GM19193 (cell line): Measurements from ENCODE around the gene MTHFR.

Source experiments
- POLR2A ChIP-seq: IDR thresholded peaks from 4 replicates; pipeline ENCODE4 v1.6.1; 2011; ENCODE audit not compliant: insufficient read depth, insufficient read length; ENCODE audit errors: extremely low read depth

The MTHFR gene

DNA sequence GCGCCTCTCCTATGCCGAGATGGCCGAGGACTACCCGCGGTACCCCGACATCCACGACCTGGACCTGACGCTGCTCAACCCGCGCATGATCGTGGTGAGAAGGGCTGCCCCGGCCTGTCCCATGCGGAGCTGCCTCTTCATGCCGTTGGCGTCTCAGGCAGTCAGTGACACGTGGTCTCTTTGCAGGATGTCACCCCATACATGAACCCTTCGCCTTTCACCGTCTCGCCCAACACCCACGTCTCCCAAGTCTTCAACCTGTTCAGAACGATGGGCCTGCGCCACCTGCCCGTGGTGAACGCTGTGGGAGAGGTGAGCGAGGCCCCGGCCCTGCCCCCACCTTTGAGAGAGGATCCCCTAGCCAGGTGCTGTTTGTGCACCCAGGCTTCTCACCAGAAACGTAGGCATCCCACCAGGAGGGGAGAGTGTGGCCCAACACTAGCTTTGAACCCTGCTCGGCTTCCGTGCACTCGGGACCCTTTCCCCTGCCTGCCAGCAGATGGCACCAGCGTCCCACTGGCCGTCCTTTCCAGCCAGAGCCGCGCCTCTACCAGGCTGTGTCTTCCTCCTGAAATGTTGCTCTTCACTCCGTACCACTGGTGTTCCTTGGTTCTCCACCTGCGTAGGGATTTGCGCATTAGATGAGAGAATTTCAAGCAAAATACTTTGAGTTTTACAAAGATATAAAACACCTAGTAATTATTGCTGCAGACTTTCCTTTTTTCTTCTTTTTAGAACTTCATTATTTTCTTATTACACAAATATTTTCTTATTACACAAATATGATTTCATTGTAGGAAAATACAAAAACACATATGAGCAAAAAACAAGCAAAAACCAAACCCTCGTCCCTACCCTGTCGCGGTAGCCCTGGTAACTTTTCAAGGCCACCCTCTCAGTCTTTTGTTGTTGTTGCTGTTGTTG lies 32.8 kb upstream of the MTHFR start:
- no peak for TF ChIP-seq POLR2A

DNA sequence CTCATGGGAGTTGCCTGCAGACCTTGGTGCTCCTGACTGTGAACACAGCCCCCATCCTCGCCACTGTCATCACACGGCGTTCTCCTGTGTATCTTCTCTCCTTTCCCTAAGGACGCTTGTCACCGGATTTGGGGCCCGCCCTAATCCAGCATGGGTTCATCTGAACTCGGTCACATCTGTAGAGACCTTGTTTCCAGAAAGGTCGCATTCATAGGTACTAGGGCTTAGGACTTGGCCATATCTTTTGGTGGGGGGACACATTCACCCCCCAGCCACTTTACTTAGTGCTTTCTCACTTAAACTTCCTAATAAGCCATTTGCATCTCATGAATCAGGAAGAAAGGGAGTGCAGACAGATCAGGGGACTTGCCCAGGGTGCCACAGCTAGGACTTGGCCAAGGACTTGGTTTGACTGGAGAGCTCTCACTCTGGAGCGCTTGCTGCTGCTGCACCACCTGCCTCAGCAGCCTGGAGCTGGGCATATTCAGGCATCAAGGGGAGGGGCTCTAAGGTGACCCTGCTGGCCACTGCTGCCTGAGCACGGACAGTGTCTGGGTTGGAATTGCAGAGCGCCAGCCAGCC lies 32.1 kb upstream of the MTHFR start:
- TF ChIP-seq POLR2A = no peak

DNA sequence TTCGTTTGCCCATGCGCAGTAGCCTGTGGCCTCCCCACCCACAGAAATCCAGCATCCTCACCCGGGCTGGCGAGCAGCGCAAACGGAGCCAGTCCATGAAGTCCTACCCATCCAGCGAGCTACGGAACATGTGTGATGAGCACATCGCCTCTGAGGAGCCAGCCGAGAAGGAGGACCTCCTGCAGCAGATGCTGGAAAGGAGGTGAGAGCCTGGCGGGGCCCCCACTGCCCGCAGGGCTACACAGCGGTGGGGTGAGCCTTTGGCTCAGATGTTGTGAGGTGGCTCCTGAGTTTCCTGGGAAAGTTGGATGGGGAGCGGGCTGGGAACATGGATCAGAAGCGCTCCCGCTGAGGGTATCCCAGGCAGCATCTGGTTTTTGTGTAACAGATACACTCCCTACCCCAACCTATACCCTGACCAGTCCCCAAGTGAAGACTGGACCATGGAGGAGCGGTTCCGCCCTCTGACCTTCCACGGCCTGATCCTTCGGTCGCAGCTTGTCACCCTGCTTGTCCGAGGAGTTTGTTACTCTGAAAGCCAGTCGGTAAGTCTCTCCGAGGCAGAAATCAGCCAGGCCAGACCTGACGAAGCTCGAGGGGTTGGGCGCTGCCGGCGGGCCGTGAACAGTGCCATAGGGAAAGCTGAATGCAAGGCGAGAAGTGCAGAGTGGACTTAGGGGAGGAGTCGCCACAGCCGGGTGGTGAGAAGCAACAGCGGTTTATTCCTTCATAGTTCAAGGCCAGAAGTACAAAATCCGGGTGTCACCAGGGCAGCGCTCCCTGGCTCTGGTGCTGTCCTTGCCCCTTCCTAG lies 31.4 kb upstream of the MTHFR start:
- no peak for TF ChIP-seq POLR2A

- TF ChIP-seq POLR2A = no peak
Measured at GRCh38 chr1:11835441-11836225, 29.9 kb upstream of the MTHFR start.

DNA sequence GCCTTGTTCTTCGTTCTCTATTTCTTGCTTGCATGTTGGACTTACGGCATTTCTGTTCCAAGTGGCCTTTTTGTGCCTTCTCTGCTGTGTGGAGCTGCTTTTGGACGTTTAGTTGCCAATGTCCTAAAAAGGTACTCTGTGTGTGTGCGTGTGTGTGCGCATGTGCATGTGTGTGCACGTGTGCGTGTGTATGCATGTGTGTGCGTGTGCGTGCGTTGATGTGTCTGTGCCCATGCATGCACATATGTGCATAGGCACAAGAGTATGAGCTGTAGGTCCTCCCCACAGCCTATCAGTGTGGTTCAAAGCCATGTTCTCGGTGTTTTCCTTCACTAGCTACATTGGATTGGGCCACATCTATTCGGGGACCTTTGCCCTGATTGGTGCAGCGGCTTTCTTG lies 28.1 kb upstream of the MTHFR start:
- TF ChIP-seq POLR2A = no peak

GRCh38 chr1:11833497-11833896 lies 27.7 kb upstream of the MTHFR start:
- no peak for TF ChIP-seq POLR2A

DNA sequence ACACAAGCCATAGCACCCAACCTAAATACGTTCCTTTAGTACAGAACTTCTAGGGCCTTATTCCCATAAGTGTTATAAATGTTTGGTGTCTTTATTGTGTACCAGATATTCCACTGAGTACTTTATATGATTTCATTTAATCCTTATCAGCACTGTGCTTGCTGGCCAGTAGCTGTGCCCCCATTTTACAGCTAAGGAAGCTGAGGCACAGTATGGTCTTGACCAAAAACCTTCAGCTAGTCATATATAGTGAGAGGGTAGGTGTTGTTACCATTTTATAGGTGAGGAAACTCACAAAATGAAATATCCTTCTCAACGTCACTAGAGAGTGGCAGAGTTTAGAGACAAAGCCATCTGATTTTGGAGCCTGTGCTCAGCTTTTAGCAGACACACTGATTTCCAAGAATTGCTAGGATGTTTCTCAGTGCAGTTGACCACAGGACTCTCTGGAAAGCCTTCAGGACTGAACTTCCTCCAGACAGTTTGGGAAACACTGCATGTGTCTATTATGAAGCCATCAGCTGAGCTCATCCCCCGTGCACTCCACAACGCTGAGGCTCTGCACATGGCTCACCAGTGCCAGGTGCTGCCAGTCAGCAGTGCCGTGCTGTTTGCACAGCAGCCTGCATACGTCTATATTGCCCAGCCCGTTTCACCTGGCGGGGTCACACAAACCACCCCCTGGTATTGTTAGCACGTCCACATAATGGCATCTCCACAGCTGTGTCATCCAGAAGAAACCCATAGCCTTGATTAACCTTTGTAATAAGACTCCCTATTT lies 26.4 kb upstream of the MTHFR start:
- TF ChIP-seq POLR2A = no peak

DNA sequence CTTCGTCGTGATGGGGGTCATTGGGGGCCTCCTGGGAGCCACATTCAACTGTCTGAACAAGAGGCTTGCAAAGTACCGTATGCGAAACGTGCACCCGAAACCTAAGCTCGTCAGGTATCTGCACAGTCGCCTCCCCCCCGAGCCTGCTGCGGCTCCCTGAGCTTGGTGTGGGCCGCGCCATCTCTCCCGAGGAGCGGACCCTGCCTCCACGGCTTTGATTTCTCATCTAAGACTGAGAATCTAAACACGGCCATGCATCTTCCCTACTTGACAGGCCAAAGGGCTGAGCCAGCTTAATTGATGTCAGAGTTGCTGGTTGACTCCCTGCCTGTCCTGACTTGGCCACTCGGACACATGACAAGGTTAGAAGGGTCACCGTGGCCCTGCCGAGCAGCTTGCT lies 22.7 kb upstream of the MTHFR start:
- TF ChIP-seq POLR2A = no peak

- no peak for TF ChIP-seq POLR2A
Measured at GRCh38 chr1:11826946-11827345, 21.2 kb upstream of the MTHFR start.

GRCh38 chr1:11825131-11825530 lies 19.4 kb upstream of the MTHFR start:
- no peak for TF ChIP-seq POLR2A

- no peak for TF ChIP-seq POLR2A
Measured at GRCh38 chr1:11823366-11824137, 17.8 kb upstream of the MTHFR start.

DNA sequence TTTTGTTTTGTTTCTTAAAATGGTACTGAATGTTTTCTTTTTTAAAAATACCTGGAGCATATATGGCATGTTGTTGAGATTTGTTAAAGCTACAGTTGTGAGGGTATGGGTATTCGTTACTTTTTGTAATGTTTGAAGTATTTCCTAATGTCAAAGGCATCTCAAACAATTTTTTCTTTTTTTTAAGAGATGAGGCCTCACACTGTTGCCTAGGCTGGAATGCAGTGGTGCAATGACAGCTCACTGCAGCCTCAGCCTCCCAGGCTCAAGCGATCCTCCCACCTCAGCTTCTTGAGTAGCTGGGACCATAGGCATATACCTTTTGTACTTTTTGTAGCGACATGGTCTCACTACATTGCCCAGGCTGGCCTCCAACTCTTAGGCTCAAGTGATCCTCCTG lies 16.3 kb upstream of the MTHFR start:
- TF ChIP-seq POLR2A = no peak

DNA sequence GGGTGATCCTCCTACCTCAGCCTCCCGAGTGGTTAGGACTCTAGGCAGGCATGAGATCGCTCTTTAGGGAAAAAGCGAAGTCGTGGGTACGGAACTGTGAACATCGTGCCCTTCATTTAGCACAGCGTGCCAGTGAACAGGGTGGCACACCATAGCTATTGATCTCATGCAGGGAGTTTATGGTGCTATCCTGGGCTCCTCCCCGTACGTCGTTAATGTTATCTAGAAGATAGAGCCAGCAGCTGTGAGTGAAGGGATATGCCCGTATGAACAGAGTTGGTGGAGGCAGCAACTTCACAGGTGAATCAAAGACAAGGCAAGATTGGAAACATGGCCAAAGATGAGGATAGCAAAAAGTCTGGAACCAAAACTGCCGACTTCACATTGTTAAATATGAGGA lies 11.4 kb upstream of the MTHFR start:
- TF ChIP-seq POLR2A = no peak

DNA sequence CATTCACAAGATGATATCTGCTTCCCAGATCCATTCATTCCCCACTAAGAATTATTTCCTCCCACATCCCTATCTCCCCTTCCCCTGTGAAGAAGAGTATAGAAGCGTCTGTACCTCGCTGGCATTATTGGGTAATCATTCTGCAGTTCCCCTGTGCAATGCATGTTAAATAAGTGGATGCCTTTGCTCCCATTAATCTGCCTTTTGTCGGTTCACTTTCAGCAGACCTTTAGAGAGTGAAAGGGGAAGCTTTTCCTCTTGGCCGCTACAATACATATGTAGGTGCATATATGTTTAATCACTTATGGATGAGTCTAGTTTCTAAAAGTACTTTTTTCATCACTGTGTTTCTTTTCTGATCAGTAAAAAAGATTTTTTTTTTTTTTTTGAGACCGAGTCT lies 7.3 kb upstream of the MTHFR start:
- no peak for TF ChIP-seq POLR2A

DNA sequence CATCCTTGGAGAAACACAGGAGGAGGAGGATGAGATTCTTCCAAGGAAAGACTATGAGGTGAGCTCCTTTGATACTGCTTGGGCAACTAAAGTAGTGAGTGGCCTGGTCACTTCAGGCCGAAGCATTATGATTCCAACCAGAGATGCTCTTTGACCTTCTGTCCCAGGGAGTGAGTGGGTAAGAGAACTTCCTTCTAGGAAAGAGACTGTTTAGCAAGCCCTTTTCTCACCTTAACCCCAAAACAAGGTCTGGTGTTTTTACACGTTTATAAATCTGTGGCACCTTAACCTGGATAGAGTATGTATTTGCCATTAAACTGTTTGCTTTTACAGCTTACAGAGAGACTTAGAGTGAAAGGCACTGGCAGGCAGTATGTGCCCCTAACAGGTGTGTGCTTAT lies 1.4 kb upstream of the MTHFR start:
- TF ChIP-seq POLR2A = no peak
